Testis (tissue), 3 donors: Measurements from ENCODE around the gene DLG2. TPM values are rescaled to one million over a fixed set of nuclear protein-coding genes. Genes with fewer than 3 reads are reported as not detected.

Experiments
- DNase-seq: peaks from one replicate; pipeline ENCODE4 v3.0.0-alpha.2; 2019
- H3K27ac ChIP-seq, 2 donors: fragments of 200-600 bp; sonication (generic); one replicate each; pipeline ENCODE4 v1.5.1; 2019
- H3K27me3 ChIP-seq: fragments of 200-600 bp; sonication (generic); one replicate; pipeline ENCODE4 v1.5.1; 2019
- H3K36me3 ChIP-seq: fragments of 200-600 bp; sonication (generic); one replicate; pipeline ENCODE4 v1.5.1; 2017; ENCODE audit warnings: low read depth; ENCODE audit errors: missing control alignments
- H3K4me1 ChIP-seq: fragments of 200-600 bp; sonication (generic); one replicate; pipeline ENCODE4 v1.5.1; 2019
- H3K4me3 ChIP-seq, 2 donors: fragments of 200-600 bp; sonication (generic); one replicate each; pipeline ENCODE4 v1.5.1; 2017 to 2019
- H3K9me3 ChIP-seq: fragments of 200-600 bp; sonication (generic); one replicate; pipeline ENCODE4 v1.5.1; 2017
- POLR2A ChIP-seq: fragments of 450-650 bp; IDR thresholded peaks from one replicate; pipeline ENCODE4 v1.6.1; 2017; ENCODE audit warnings: antibody characterized with exemption, mild to moderate bottlenecking, moderate library complexity
- WGBS, 2 donors: methylation state at CpG; one replicate each; pipeline ENCODE4 v1.1.5; 2018; 5-methylcytosine and 5-hydroxymethylcytosine counted together
- intact Hi-C: fragments of 100-400 bp; cut with DNase I; formaldehyde crosslinking; loops from one replicate; pipeline ENCODE4 v1.15.1; 2023; ENCODE audit warnings: low total_unique reads
- polyA plus RNA-seq: library from polyadenylated mRNA; stranded (reverse); fragments of 350-450 nt; fragmentation: Illumina TruSeq; extraction: RNeasy Lipid Tissue Mini Kit (QIAGEN cat#74804); gene quantifications from one replicate; pipeline ENCODE4 v1.2.3, GENCODE V29; 2014; ENCODE audit warnings: low read depth, low replicate concordance; ENCODE audit not compliant: insufficient read depth
- total RNA-seq, 2 donors: library from RNA; depleted of rRNA; stranded (reverse); fragments of >200 nt; gene quantifications; one replicate each; pipeline ENCODE4 v1.2.3, GENCODE V29; 2016
- TF ChIP-seq, protein P1 (sequence below), 3 experiments: fragments of 450-650 bp in 2 of 3; fragments of 200-600 bp in 1 of 3; sonication (generic) in 1 of 3; IDR thresholded peaks; one replicate each; pipeline ENCODE4 v1.5.1; 2016 to 2019; ENCODE audit warnings: antibody characterized with exemption in 3 of 3, mild to moderate bottlenecking in 2 of 3, moderate library complexity in 1 of 3

Gene DLG2
- total and polyA plus RNA-seq, 3 donors from 2014 or later = 13.8 to 23.0 (median 14.1) TPM

DNA sequence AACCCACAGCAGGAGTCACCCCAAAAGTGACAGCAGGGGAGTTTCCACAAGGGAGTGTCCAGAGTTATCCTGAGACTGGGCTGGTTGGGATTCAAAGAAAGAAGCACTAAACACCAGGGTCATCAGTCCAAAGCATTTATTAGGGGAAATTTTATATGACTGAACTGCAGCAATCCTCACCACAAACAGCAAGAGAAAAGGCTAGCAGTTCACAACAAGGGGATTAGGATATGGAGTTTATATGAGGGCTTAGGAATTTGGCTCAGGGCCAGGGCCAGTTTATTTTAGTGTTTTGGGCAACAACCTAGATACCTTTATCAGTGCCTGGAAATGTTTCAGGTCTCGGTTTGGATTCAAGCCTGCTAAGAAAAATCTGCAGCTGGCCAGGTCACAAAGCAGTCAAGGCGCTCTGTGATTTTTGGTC, 16.1 kb upstream of the DLG2 start:
- H3K27ac ChIP-seq = no peak overlapping the region
- no peaks in the 10 kb centered on the region for H3K36me3 ChIP-seq
- DNase-seq = no peak
- no peaks in the 10 kb centered on the region for H3K9me3 ChIP-seq
- H3K27me3 ChIP-seq = no peaks in the 10 kb centered on the region
- 8 to 44% methylated on average over 2 of the region's 2 CpGs for WGBS, 2 donors
- no peak for TF ChIP-seq POLR2A
- no peak overlapping the region for H3K4me3 ChIP-seq
- H3K4me1 ChIP-seq = peaks cover 1% of the 10 kb centered on the region
- intact Hi-C loops = no loop called here

DNA sequence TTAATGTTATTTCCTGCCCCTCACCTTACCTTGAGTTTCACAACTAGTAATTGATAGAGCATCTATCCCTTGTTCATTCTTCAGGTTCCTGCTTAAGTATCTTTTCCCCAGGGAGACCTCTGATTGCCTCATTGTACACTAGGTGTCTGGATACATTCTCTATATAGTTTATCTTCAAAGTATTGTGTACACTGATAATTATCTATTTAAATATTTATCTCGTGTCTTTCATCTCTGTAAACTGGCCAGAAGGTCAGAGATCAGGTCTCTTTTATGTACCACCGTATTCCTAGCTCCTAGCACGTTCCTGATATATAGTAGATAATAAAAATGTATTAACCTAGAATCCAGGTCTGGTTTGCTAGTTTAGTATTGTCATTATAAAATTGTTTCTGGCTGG, 7.6 kb upstream of the DLG2 start:
- WGBS, 2 donors = 78 to 87% methylated on average over 3 of the region's 3 CpGs
- no peak overlapping the region for H3K4me3 ChIP-seq
- no peak for TF ChIP-seq POLR2A
- TF ChIP-seq, protein P1, sequence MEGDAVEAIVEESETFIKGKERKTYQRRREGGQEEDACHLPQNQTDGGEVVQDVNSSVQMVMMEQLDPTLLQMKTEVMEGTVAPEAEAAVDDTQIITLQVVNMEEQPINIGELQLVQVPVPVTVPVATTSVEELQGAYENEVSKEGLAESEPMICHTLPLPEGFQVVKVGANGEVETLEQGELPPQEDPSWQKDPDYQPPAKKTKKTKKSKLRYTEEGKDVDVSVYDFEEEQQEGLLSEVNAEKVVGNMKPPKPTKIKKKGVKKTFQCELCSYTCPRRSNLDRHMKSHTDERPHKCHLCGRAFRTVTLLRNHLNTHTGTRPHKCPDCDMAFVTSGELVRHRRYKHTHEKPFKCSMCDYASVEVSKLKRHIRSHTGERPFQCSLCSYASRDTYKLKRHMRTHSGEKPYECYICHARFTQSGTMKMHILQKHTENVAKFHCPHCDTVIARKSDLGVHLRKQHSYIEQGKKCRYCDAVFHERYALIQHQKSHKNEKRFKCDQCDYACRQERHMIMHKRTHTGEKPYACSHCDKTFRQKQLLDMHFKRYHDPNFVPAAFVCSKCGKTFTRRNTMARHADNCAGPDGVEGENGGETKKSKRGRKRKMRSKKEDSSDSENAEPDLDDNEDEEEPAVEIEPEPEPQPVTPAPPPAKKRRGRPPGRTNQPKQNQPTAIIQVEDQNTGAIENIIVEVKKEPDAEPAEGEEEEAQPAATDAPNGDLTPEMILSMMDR (IDR thresholded peaks at IDR 0.05) = no peak
- no peak overlapping the region for H3K27ac ChIP-seq
- no peak for DNase-seq
- no peaks in the 10 kb centered on the region for H3K9me3 ChIP-seq
- H3K27me3 ChIP-seq = no peaks in the 10 kb centered on the region
- H3K36me3 ChIP-seq = no peaks in the 10 kb centered on the region
- intact Hi-C loops = no loop called here
- H3K4me1 ChIP-seq = no peaks in the 10 kb centered on the region

DNA sequence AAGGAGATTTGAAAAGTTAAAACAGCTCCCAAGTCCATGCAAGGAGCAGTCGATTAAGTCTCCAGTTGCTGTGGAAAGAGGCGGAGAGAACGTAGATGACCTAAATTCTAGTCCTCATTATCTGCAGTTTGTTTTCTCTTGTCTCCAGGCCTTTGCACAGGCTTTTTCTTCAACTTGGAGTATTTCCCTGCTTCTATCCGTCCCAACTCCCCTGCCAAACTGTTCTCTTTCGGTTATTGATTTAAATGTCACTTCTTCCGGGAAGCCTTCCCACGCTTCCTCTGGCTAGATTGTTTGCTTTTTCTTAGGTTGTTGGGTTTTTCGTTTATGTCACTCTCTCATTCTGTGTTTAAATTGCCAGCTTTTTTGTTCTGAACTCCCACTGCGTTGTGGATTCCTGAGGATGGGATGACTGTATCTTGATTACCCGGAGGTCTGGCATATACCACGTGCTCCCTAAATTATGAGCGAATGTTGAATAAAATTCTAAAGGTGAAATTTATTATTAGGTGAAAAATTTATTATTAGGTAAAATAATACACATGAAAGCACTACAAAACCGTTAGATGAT, 1.7 kb upstream of the DLG2 start:
- no peak for DNase-seq
- intact Hi-C loops = no loop called here
- TF ChIP-seq, protein P1 (IDR thresholded peaks at IDR 0.05) = no peak
- no peak for TF ChIP-seq POLR2A
- peak overlapping the region; percentile 66 to 84 for H3K4me3 ChIP-seq
- H3K4me1 ChIP-seq = peaks cover 3% of the 10 kb centered on the region
- no peaks in the 10 kb centered on the region for H3K9me3 ChIP-seq
- H3K36me3 ChIP-seq = no peaks in the 10 kb centered on the region
- H3K27ac ChIP-seq = peak overlapping the region; percentile 95 to 96
- no peaks in the 10 kb centered on the region for H3K27me3 ChIP-seq
- WGBS, 2 donors = 1 to 2% methylated on average over 13 of the region's 13 CpGs

DNA sequence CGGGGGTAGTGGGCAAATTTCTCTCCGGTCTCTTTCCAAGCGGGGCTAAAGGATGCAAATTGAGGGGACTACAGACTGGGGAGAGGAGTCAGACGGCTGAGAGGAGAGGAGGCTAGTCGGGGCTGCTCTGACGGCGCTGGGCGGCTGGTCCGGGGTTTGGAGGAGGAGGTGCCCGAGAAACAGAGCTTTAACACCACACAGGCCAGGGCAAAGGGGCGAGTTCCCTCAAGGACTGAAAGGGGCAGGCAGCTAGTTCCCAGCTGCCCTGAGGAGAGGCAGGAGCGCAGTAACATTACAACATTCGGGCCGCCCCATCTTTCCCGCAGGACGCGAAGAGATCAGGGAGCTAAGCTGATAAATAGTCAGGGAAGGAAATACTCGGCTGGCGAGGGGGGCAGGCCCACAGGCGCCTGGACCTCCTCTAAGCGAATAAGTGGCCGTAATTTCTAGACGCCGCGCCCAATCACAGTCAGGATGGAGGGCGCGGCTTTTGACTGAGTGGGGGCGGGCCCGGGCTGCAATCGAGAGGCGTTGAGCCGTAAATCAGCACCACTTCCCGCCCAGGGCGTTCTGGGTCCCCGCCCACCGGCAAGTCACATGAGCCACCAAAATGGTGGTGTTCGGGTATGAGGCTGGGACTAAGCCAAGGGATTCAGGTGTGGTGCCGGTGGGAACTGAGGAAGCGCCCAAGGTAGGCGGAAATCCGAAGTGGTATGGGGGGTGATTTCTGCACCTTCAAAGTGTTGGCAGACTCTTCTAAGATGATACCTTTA, 1.0 kb upstream of the DLG2 start, which contains the start of gene TMEM126B:
TMEM126B (plus strand) TSS at position 596 of the 773 bp plus-strand sequence; CDS start at position 611, 15 bp downstream.
- Histone ChIP-seq H3K9me3 (no peaks in the 10 kb centered on the region), H3K4me3 (peak within 1 kb of the TSS; percentile 66 to 84), H3K27me3 (no peaks in the 10 kb centered on the region), H3K4me1 (peaks cover 3% of the 10 kb centered on the region), H3K36me3 (no peaks in the 10 kb centered on the region), H3K27ac (peak within 1 kb of the TSS; percentile 95 to 96)
- TF ChIP-seq, protein P1 (IDR thresholded peaks at IDR 0.05) = no peak
- no peak for TF ChIP-seq POLR2A
- intact Hi-C loops = no loop called here
- peak; percentile 99 for DNase-seq
- WGBS, 2 donors = 0 to 1% methylated on average over 36 to 41 of the region's 41 CpGs

DNA sequence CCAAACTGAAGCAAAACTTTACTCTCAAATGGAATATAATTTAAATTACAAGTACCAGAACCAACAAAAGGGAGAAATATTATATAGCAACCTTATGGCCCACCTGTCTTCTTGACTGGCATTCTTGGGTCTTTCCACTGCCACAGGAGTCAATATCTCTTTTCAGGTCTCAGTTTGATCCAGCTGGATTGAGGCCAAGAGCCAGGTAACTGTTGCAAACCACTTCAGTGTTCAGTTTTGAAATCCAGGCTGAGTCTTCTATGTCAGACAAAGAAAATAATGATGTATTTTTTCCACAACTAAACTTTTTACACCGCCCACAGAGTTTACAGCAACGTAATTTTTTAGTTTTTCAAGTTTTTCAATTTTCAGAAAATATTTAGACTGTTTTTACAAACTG, 648 bp downstream of the DLG2 start:
- Histone ChIP-seq H3K27ac (peak overlapping the region in 1 of 2 donors; percentile 95), H3K27me3 (no peaks in the 10 kb centered on the region), H3K36me3 (no peaks in the 10 kb centered on the region), H3K4me1 (peaks cover 3% of the 10 kb centered on the region), H3K4me3 (peak overlapping the region in 1 of 2 donors; percentile 84), H3K9me3 (no peaks in the 10 kb centered on the region)
- intact Hi-C loops = no loop called here
- 23 to 39% methylated on average over 2 of the region's 2 CpGs for WGBS, 2 donors
- no peak for TF ChIP-seq POLR2A
- TF ChIP-seq, protein P1 (IDR thresholded peaks at IDR 0.05) = no peak
- DNase-seq = peak; percentile 23
